Thyroid gland (tissue), 4 donors: ENCODE results near the gene GIPC1. TPM values are rescaled to one million over a fixed set of nuclear protein-coding genes. Genes with fewer than 3 reads are reported as not detected.
"Not testable (repeated sequence)": the region's sequence is repeated elsewhere in the genome, so short reads cannot be mapped to it uniquely, and the experiment has no call there.

Experiments used
- DNase-seq, 2 donors: peaks; one replicate each; pipeline ENCODE4 v3.0.0-alpha.2; 2019
- H3K27ac ChIP-seq, 3 donors: fragments of 200-600 bp; sonication (generic); 1 replicate in 2 of 3; 2 replicates in 1 of 3; pipeline ENCODE4 v1.5.1; 2016 to 2019; ENCODE audit warnings: mild to moderate bottlenecking in 1 of 3, moderate library complexity in 1 of 3
- H3K27me3 ChIP-seq: fragments of 200-600 bp; sonication (generic); one replicate; pipeline ENCODE4 v1.5.1; 2019
- H3K36me3 ChIP-seq, 2 donors: fragments of 200-600 bp; sonication (generic); one replicate each; pipeline ENCODE4 v1.5.1; 2016 to 2019
- H3K4me1 ChIP-seq, 2 donors: fragments of 200-600 bp; sonication (generic); one replicate each; pipeline ENCODE4 v1.5.1; 2017 to 2019
- H3K4me3 ChIP-seq, 3 donors: fragments of 200-600 bp; sonication (generic); replicated peaks in 1 of 3; 1 replicate in 2 of 3; 2 replicates in 1 of 3; pipeline ENCODE4 v1.5.1; 2016; ENCODE audit warnings: mild to moderate bottlenecking in 1 of 3
- H3K9me3 ChIP-seq: fragments of 200-600 bp; sonication (generic); one replicate; pipeline ENCODE4 v1.5.1; 2017
- POLR2A ChIP-seq, 2 donors: fragments of 450-650 bp; IDR thresholded peaks; one replicate each; pipeline ENCODE4 v1.6.1; 2017; ENCODE audit warnings: antibody characterized with exemption in 2 of 2, mild to moderate bottlenecking in 2 of 2, moderate library complexity in 1 of 2
- WGBS, 2 donors: methylation state at CpG; one replicate each; pipeline ENCODE4 v1.1.5; 2017; 5-methylcytosine and 5-hydroxymethylcytosine counted together
- intact Hi-C: fragments of 100-400 bp; cut with DNase I; formaldehyde crosslinking; loops from one replicate; pipeline ENCODE4 v1.15.1; 2023
- total RNA-seq, 4 donors: library from RNA; depleted of rRNA; stranded (reverse); fragments of >200 nt; gene quantifications; one replicate each; pipeline ENCODE4 v1.2.3, GENCODE V29; 2016
- TF ChIP-seq, protein P1 (sequence below), 6 experiments: fragments of 200-600 bp in 3 of 6; fragments of 450-650 bp in 3 of 6; sonication (generic) in 3 of 6; IDR thresholded peaks; one replicate each; pipeline ENCODE4 v1.5.1; 2016 to 2019; ENCODE audit warnings: antibody characterized with exemption in 6 of 6, mild to moderate bottlenecking in 2 of 6, inconsistent platforms in 1 of 6, moderate library complexity in 1 of 6

GIPC1 gene
- total RNA-seq, 4 donors from 2014 or later, result 34.7 to 93.7 (median 55.4) TPM

DNA sequence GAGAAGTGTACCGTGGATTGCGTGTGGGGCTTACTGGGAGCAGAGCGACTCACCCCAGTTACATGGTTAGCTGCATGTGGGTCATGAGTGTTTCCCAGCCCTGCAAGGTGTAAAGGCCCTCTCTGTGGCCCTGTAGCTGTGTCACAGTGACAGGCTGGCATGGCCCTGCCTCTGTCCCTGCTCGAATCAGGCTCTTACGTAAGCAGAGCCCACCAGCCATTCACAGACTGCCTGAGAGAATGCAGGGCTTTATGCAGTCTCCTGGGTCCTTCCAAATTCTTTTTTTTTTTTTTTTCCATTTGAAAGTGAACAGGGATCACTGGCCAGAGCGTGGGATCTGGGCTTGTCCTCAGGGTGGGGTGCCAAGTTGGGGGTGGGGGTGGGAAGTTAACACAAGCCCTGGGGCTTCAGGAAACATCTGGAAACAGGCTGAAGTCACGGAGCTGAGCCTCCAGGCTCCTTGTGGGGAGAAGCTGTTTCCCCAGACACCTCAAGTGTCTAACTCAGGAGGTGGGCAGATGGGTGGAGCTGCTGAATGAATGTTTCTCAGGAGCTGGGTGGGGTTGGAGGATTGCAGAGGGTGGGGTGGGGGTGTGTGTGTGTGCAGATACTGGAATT, 46.9 kb upstream of the GIPC1 start:
- peak overlapping the region in 1 of 3 donors; percentile 63 for H3K27ac ChIP-seq
- peaks cover 27 to 40% of the 10 kb centered on the region in 2 donors for H3K4me1 ChIP-seq
- no peaks in the 10 kb centered on the region for H3K27me3 ChIP-seq
- H3K4me3 ChIP-seq, result no peak overlapping the region
- intact Hi-C loops, result no loop called here
- no peaks in the 10 kb centered on the region for H3K36me3 ChIP-seq
- H3K9me3 ChIP-seq, result no peaks in the 10 kb centered on the region
- DNase-seq, result no peak
- 55 to 59% methylated on average over 7 of the region's 7 CpGs for WGBS, 2 donors
- TF ChIP-seq, protein P1, sequence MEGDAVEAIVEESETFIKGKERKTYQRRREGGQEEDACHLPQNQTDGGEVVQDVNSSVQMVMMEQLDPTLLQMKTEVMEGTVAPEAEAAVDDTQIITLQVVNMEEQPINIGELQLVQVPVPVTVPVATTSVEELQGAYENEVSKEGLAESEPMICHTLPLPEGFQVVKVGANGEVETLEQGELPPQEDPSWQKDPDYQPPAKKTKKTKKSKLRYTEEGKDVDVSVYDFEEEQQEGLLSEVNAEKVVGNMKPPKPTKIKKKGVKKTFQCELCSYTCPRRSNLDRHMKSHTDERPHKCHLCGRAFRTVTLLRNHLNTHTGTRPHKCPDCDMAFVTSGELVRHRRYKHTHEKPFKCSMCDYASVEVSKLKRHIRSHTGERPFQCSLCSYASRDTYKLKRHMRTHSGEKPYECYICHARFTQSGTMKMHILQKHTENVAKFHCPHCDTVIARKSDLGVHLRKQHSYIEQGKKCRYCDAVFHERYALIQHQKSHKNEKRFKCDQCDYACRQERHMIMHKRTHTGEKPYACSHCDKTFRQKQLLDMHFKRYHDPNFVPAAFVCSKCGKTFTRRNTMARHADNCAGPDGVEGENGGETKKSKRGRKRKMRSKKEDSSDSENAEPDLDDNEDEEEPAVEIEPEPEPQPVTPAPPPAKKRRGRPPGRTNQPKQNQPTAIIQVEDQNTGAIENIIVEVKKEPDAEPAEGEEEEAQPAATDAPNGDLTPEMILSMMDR (IDR thresholded peaks at IDR 0.05), result no peak
- TF ChIP-seq POLR2A (IDR thresholded peaks at IDR 0.05), result no peak

DNA sequence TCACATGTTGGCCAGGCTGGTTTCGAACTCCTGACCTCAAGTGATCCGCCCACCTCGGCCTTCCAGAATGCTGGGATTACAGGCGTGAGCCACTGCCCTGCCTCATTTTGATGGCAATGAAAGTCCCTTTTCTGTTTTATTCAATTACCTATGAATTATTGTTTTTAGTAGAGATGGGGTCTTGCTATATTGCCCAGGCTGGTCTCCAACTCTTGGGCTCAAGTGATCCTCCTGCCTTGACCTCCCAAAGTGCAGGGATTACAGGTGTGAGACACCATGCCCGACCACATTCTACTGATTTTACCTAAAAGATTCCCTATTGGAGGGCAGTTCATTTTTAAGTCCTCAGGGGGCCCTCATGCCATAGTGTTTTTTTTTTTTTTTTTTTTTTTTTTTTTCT, 46.1 kb upstream of the GIPC1 start:
- intact Hi-C loops, H3K4me3 ChIP-seq, H3K36me3 ChIP-seq, DNase-seq, H3K9me3 ChIP-seq, H3K27ac ChIP-seq, H3K27me3 ChIP-seq: not testable (repeated sequence)
- peaks cover 33 to 47% of the 10 kb centered on the region in 2 donors for H3K4me1 ChIP-seq
- 78% methylated on average over 5 of the region's 5 CpGs for WGBS, 2 donors

DNA sequence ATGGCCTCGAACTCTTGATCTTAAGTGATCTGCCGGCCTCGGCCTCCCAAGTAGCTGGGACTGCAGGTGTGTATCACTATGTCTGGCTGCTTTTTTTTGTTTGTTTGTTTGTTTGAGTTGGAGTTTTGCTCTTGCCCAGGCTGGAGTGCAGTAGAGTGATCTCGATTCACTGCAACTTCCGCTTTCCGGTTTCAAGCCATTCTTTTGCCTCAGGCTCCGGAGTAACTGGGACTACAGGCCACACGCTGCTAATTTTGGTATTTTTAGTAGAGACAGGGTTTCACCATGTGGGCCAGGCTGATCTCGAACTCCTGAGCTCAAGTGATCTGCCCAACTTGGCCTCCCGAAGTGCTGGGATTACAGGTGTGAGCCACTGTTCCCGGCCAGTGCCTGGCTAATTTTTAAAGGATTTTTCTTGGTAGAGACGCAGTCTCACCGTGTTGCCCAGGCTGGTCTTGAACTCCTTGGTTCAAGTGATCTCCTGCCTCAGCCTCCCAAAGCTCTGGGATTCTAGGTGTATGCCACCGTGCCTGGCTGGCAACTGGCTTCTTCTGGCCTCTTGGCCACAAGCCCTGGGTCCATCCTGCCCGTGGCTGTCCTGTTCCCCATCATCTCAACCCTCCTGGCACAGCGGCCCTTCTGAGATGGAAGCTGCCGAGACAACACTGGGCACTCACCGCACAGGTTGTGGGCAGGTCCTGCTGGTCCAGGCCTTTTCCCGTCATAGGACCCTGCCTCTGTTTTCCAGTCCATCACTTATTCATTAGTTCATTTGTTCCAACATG, 45.0 kb upstream of the GIPC1 start:
- no peaks in the 10 kb centered on the region for H3K9me3 ChIP-seq
- no peak for DNase-seq
- TF ChIP-seq, protein P1 (IDR thresholded peaks at IDR 0.05), result no peak
- TF ChIP-seq POLR2A (IDR thresholded peaks at IDR 0.05), result no peak
- 92 to 96% methylated on average over 19 of the region's 19 CpGs for WGBS, 2 donors
- no peak overlapping the region for H3K27ac ChIP-seq
- H3K4me3 ChIP-seq, result no peak overlapping the region
- H3K27me3 ChIP-seq, result no peaks in the 10 kb centered on the region
- intact Hi-C loops, result no loop called here
- H3K36me3 ChIP-seq, result no peaks in the 10 kb centered on the region
- H3K4me1 ChIP-seq, result peaks cover 35 to 42% of the 10 kb centered on the region in 2 donors

DNA sequence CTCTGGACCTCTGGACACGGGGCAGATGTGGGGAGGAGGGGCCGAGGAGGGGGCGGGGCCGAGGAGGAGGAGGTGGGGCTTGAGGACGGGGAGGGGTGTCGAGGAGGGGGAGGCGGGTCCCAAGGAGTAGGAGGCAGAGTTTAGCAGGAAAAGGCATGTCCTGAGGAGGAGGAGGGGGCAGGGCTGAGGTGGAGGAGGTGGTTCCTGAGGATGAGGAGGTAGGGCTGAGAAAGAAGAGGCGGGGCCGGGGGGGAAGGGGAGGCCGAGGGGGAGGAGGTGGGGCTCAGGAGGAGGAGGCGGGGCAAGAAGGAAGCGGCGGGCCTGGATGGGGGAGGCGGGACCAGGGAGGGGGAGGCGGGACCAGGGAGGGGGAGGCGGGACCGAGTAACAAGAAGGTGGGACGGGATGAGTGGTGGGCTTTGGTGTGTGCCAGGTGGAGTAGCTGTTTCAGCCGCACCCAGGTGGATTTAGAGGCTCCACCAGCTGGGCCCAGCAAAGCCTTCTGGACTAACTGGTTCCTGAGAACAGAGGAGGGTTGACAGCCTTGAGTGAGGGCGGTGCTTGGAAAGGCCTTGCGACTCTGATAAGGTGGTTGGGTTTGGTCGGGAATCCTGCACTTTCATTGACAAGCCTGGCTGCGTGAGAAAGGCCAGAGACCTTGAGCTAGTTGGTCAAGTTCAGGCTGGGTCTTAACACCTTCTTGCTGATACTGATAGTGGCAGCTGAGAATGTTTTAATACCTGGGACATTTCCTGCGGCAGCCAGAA, 41.2 kb upstream of the GIPC1 start:
- 20 to 24% methylated on average over 12 to 24 of the region's 24 CpGs for WGBS, 2 donors

DNA sequence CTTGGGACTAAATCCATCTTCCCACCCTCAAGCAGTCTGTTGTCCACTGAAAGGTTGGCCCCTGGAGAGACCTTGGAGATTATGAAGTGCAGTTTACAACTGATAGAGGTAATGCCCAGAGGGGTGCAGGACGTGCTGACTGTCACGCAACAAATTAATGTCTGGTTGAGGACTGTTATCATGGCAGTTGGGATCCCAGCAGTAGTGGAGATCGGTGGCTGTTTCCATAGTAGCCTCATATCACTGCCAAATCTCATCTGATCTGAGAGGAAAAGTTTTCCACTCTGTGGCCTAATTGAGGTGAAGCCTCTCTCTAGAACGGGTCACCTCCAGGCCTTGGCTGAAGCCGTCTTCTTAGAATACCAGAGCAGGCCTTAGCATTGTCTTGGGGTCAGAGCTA, 37.5 kb upstream of the GIPC1 start:
- TF ChIP-seq, protein P1 (IDR thresholded peaks at IDR 0.05), result no peak
- no peak for TF ChIP-seq POLR2A (IDR thresholded peaks at IDR 0.05)
- WGBS, 2 donors, result 88 to 92% methylated on average over 5 of the region's 5 CpGs
- Histone ChIP-seq H3K9me3 (no peaks in the 10 kb centered on the region), H3K27ac (no peak overlapping the region), H3K4me3 (no peak overlapping the region), H3K4me1 (peaks cover 17 to 18% of the 10 kb centered on the region in 2 donors), H3K27me3 (no peaks in the 10 kb centered on the region), H3K36me3 (no peaks in the 10 kb centered on the region)
- DNase-seq, result no peak
- intact Hi-C loops, result no loop called here

More for the DNA sequence above, 41.2 kb upstream of the GIPC1 start:
- H3K27me3 ChIP-seq, result no peaks in the 10 kb centered on the region
- H3K4me1 ChIP-seq, result peaks cover 12 to 17% of the 10 kb centered on the region in 2 donors
- H3K36me3 ChIP-seq, result no peaks in the 10 kb centered on the region
- peak; percentile 9 to 58 for TF ChIP-seq POLR2A (IDR thresholded peaks at IDR 0.05)
- TF ChIP-seq, protein P1 (IDR thresholded peaks at IDR 0.05), result no peak
- DNase-seq, result peak; percentile 87 to 91
- H3K27ac ChIP-seq, result peak overlapping the region in 2 of 3 donors; percentile 23 to 35
- H3K9me3 ChIP-seq, result no peaks in the 10 kb centered on the region
- intact Hi-C loops, result no loop called here
- no peak overlapping the region for H3K4me3 ChIP-seq
